Spleen (tissue), 11 donors: Measurements from ENCODE around the gene CAMK1D. TPM values are rescaled to one million over a fixed set of nuclear protein-coding genes. Genes with fewer than 3 reads are reported as not detected.
A peak's percentile ranks its signal among the peaks of the same experiment; 100 is the strongest.
"Not testable (repeated sequence)": the region's sequence is repeated elsewhere in the genome, so short reads cannot be mapped to it uniquely, and the experiment has no call there.

ENCODE experiments used
- DNase-seq: peaks from one replicate; pipeline ENCODE4 v3.0.0-alpha.2; 2020
- H3K27ac ChIP-seq, 8 donors: fragments of 200-600 bp; sonication (generic) in 7 of 8; 1 replicate in 4 of 8; 2 replicates in 4 of 8; pipeline versions ENCODE4 v1.5.0 to v1.8.0; 2016 to 2021; ENCODE audit warnings: inconsistent platforms in 4 of 8, mild to moderate bottlenecking in 4 of 8, moderate library complexity in 1 of 8
- H3K27me3 ChIP-seq, 7 donors: fragments of 200-600 bp; sonication (generic) in 6 of 7; replicated peaks in 1 of 7; 1 replicate in 4 of 7; 2 replicates in 3 of 7; pipeline versions ENCODE4 v1.5.0 to v1.8.0; 2016 to 2021; ENCODE audit warnings: inconsistent platforms in 3 of 7, mild to moderate bottlenecking in 1 of 7
- H3K36me3 ChIP-seq, 6 donors: fragments of 200-600 bp; sonication (generic) in 5 of 6; 1 replicate in 4 of 6; 2 replicates in 2 of 6; pipeline versions ENCODE4 v1.5.0 to v1.8.0; 2016 to 2021; ENCODE audit warnings: inconsistent platforms in 2 of 6
- H3K4me1 ChIP-seq, 6 donors: fragments of 200-600 bp; sonication (generic) in 5 of 6; 1 replicate in 3 of 6; 2 replicates in 3 of 6; pipeline versions ENCODE4 v1.5.0 to v1.8.0; 2016 to 2021; ENCODE audit warnings: inconsistent platforms in 3 of 6
- H3K4me3 ChIP-seq, 8 donors: fragments of 200-600 bp; sonication (generic) in 7 of 8; 1 replicate in 4 of 8; 2 replicates in 4 of 8; pipeline versions ENCODE4 v1.5.0 to v1.8.0; 2016 to 2021; ENCODE audit warnings: inconsistent platforms in 4 of 8, mild to moderate bottlenecking in 4 of 8, moderate library complexity in 2 of 8
- H3K9me3 ChIP-seq, 8 donors: fragments of 200-600 bp; sonication (generic) in 7 of 8; 1 replicate in 4 of 8; 2 replicates in 4 of 8; pipeline versions ENCODE4 v1.5.0 to v1.8.0; 2016 to 2021; ENCODE audit warnings: inconsistent platforms in 4 of 8
- POLR2A ChIP-seq, 3 donors: fragments of 450-650 bp; IDR thresholded peaks; one replicate each; pipeline ENCODE4 v1.5.1; 2017; ENCODE audit warnings: antibody characterized with exemption in 3 of 3, mild to moderate bottlenecking in 1 of 3
- POLR2AphosphoS5 ChIP-seq, 3 donors: sonication (generic); formaldehyde crosslinking; IDR thresholded peaks; one replicate each; pipeline ENCODE4 v1.5.1; 2017; ENCODE audit warnings: antibody characterized with exemption in 3 of 3
- WGBS, 5 donors: extraction: QIAGEN DNeasy Blood & Tissue Kit in 3 of 5; methylation state at CpG; one replicate each; pipeline versions ENCODE4 v1.1.5 to v1.1.7; 2013 to 2018; 5-methylcytosine and 5-hydroxymethylcytosine counted together
- intact Hi-C: fragments of 100-400 bp; cut with DNase I; formaldehyde crosslinking; loops from one replicate; pipeline ENCODE4 v1.15.0; 2023; ENCODE audit warnings: low total_unique reads
- polyA plus RNA-seq, 3 donors: library from polyadenylated mRNA; stranded (reverse); fragments of 200-250 nt; gene quantifications; one replicate each; pipeline ENCODE4 v1.2.1, GENCODE V29; 2013
- total RNA-seq, 7 donors: library from RNA; depleted of rRNA in 3 of 7; stranded (reverse); fragments of >200 nt in 3 of 7; fragmentation: NEBNext Ultra II Directional in 4 of 7; extraction: Animal tissue kit (Norgen Biotek cat#: 25700) in 4 of 7; gene quantifications; one replicate each; pipeline versions ENCODE4 v1.1.0 to v1.2.1, GENCODE V29; 2016 to 2021
- TF ChIP-seq, protein P1 (sequence below), 11 experiments: fragments of 200-600 bp in 7 of 11; fragments of 450-650 bp in 4 of 11; sonication (generic) in 4 of 11; IDR thresholded peaks in 8 of 11; conservative IDR thresholded peaks in 3 of 11; 1 replicate in 7 of 11; 2 replicates in 4 of 11; pipeline versions ENCODE4 v1.4.0 to v1.8.0; 2016 to 2021; ENCODE audit warnings: antibody characterized with exemption in 11 of 11, inconsistent platforms in 4 of 11, mild to moderate bottlenecking in 1 of 11
- donor health status: healthy with polysubstance abuse.
- donor health status: DM: no; HTN: no; CAD: no; lungs with moderate emphysema.
- donor health status: DM: no; HTN: no; CAD: no.
- donor health status: Bipolar disorder and iron deficiency.
- donor health status: healthy.
- donor health status: DM: no; HTN: no; CAD: no.
- donor health status: DM: yes; HTN: yes; CAD: no.

The CAMK1D gene
- total and polyA plus RNA-seq, 10 donors = 6.8 to 34.5 (median 20.0) TPM

DNA sequence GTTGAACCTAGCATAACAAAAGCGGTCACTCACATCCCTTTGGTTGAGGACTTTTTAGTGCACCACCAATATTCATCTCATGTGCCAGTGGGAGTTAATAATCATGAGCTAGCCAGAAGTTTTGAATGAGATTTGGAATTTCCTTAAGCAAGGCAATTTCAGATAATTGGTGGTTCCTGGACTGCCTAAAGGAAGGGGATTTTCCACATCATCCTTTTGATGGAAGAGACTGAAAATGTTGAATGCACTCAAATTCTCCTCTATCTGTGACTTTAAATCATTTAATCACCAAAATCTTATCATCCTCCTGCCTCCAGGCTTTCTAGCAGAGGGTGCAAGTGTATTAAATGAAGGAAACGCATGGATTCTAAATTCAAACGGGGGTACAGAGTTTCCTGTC, 391.5 kb downstream of the CAMK1D start:
- H3K9me3 ChIP-seq = no peaks in the 10 kb centered on the region
- no peak for DNase-seq
- peaks cover 0 to 28% (median 17%) of the 10 kb centered on the region in 6 donors for H3K4me1 ChIP-seq
- TF ChIP-seq, protein P1, sequence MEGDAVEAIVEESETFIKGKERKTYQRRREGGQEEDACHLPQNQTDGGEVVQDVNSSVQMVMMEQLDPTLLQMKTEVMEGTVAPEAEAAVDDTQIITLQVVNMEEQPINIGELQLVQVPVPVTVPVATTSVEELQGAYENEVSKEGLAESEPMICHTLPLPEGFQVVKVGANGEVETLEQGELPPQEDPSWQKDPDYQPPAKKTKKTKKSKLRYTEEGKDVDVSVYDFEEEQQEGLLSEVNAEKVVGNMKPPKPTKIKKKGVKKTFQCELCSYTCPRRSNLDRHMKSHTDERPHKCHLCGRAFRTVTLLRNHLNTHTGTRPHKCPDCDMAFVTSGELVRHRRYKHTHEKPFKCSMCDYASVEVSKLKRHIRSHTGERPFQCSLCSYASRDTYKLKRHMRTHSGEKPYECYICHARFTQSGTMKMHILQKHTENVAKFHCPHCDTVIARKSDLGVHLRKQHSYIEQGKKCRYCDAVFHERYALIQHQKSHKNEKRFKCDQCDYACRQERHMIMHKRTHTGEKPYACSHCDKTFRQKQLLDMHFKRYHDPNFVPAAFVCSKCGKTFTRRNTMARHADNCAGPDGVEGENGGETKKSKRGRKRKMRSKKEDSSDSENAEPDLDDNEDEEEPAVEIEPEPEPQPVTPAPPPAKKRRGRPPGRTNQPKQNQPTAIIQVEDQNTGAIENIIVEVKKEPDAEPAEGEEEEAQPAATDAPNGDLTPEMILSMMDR (IDR thresholded peaks at IDR 0.05 in 8 of 11, conservative IDR thresholded peaks at IDR 0.05 in 3 of 11) = no peak
- TF ChIP-seq POLR2A (IDR thresholded peaks at IDR 0.05) = no peak
- TF ChIP-seq POLR2AphosphoS5 (IDR thresholded peaks at IDR 0.05) = no peak
- WGBS, 5 donors = 71 to 81% (median 78%) methylated on average over 3 of the region's 3 CpGs
- peaks cover 0 to 4% (median 0%) of the 10 kb centered on the region in 6 donors for H3K36me3 ChIP-seq
- H3K27ac ChIP-seq = peak overlapping the region in 4 of 8 donors; percentile 6 to 42 (median 26)
- intact Hi-C loops = no loop called here
- H3K4me3 ChIP-seq = no peak overlapping the region
- H3K27me3 ChIP-seq = no peaks in the 10 kb centered on the region

- no peak overlapping the region for H3K4me3 ChIP-seq
- no peaks in the 10 kb centered on the region for H3K9me3 ChIP-seq
- no peaks in the 10 kb centered on the region for H3K27me3 ChIP-seq
- WGBS, 5 donors = 73 to 88% (median 81%) methylated on average over 8 of the region's 8 CpGs
- TF ChIP-seq POLR2AphosphoS5 (IDR thresholded peaks at IDR 0.05) = no peak
- TF ChIP-seq, protein P1 (IDR thresholded peaks at IDR 0.05 in 8 of 11, conservative IDR thresholded peaks at IDR 0.05 in 3 of 11) = no peak
- TF ChIP-seq POLR2A (IDR thresholded peaks at IDR 0.05) = no peak
- DNase-seq = no peak
- H3K36me3 ChIP-seq = no peaks in the 10 kb centered on the region
- peak overlapping the region in 6 of 8 donors; percentile 6 to 42 (median 26) for H3K27ac ChIP-seq
- H3K4me1 ChIP-seq = peaks cover 0 to 28% (median 17%) of the 10 kb centered on the region in 6 donors
- intact Hi-C loops = no loop called here
Measured at GRCh38 chr10:12741360-12741804, 392.0 kb downstream of the CAMK1D start.

DNA sequence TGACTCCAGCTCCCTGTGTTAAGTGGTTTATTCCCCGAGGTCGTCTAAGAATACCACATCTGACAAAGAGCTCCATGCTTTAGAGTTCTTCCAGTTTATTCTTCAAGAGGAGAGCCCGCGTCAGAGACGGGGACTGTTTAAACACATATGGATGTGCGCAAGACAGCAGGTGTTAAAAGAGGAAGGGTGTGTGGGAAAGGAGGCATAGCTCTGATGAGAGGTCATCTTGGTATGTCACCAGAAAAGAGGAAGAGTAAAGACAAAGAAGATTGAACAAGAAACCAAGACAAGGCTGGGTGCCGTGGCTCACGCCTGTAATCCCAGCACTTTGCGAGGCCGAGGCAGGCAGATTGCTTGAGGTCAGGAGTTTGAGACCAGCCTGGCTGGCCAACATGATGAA, 393.4 kb downstream of the CAMK1D start:
- H3K36me3 ChIP-seq = no peaks in the 10 kb centered on the region
- H3K27ac ChIP-seq = peak overlapping the region in 3 of 8 donors; percentile 27 to 42 (median 39)
- no peaks in the 10 kb centered on the region for H3K9me3 ChIP-seq
- no peak for DNase-seq
- peaks cover 0 to 32% (median 20%) of the 10 kb centered on the region in 6 donors for H3K4me1 ChIP-seq
- TF ChIP-seq POLR2AphosphoS5 (IDR thresholded peaks at IDR 0.05) (no peak), POLR2A (IDR thresholded peaks at IDR 0.05) (no peak)
- TF ChIP-seq, protein P1 (IDR thresholded peaks at IDR 0.05 in 8 of 11, conservative IDR thresholded peaks at IDR 0.05 in 3 of 11) = no peak
- intact Hi-C loops = no loop called here
- WGBS, 5 donors = 60 to 82% (median 62%) methylated on average over 10 of the region's 10 CpGs
- no peak overlapping the region for H3K4me3 ChIP-seq
- no peaks in the 10 kb centered on the region for H3K27me3 ChIP-seq

DNA sequence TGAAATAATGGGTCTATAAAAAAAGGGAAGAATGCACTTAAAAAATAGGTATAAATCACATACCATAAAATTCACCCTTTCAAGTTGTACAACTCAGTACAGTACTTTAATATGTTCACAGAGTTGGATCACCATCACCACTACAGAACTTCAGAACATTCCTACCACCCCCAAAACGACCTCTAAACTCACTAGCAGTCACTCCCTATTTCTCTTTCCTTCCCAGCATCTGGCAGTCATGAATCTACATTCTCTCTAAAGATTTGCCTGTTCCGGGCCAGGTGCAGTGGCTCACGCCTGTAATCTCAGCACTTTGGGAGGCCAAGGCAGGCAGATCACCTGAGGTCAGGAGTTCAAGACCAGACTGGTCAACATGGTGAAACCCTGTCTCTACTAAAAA, 394.1 kb downstream of the CAMK1D start:
- WGBS, 5 donors = 74 to 86% (median 81%) methylated on average over 3 of the region's 3 CpGs
- H3K27ac ChIP-seq, H3K4me3 ChIP-seq, H3K27me3 ChIP-seq, H3K36me3 ChIP-seq, H3K9me3 ChIP-seq, intact Hi-C loops, DNase-seq: not testable (repeated sequence)
- H3K4me1 ChIP-seq = peaks cover 0 to 32% (median 20%) of the 10 kb centered on the region in 6 donors

DNA sequence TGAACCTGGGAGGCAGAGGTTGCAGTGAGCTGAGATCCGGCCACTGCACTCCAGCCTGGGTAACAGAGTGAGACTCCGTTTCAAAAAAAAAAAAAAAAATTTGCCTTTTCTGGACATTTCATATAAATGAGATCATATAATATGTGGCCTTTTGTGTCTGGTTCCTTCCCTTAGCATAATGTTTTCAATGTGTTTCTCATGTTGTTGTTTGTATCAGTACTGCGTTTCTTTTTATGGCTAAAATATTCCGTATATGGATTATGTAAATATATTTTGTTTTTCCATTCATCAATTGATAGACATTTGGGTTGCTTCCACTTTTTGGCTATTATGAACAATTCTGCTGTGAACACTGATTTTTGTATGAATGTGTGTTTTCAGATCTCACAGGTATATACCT, 394.6 kb downstream of the CAMK1D start:
- H3K36me3 ChIP-seq = no peaks in the 10 kb centered on the region
- H3K4me3 ChIP-seq = no peak overlapping the region
- DNase-seq = no peak
- H3K27me3 ChIP-seq = no peaks in the 10 kb centered on the region
- WGBS, 5 donors = 87 to 95% (median 95%) methylated on average over 4 of the region's 4 CpGs
- no peaks in the 10 kb centered on the region for H3K9me3 ChIP-seq
- H3K27ac ChIP-seq = no peak overlapping the region
- intact Hi-C loops = no loop called here
- peaks cover 0 to 32% (median 20%) of the 10 kb centered on the region in 6 donors for H3K4me1 ChIP-seq
- TF ChIP-seq, protein P1 (IDR thresholded peaks at IDR 0.05 in 8 of 11, conservative IDR thresholded peaks at IDR 0.05 in 3 of 11) = no peak
- no peak for TF ChIP-seq POLR2A (IDR thresholded peaks at IDR 0.05)
- no peak for TF ChIP-seq POLR2AphosphoS5 (IDR thresholded peaks at IDR 0.05)
